HEK293T (cell line): ENCODE results near the gene ITPKB.

Experiments used
- ARNT ChIP-seq: fragments of 450-650 bp; IDR thresholded peaks from 2 replicates; pipeline ENCODE4 v1.6.1; 2017; ENCODE audit warnings: mild to moderate bottlenecking
- BHLHE40 ChIP-seq: fragments of 450-650 bp; IDR thresholded peaks from 2 replicates; pipeline ENCODE4 v1.6.1; 2016; ENCODE audit warnings: mild to moderate bottlenecking, moderate library complexity, borderline replicate concordance
- CTBP1 ChIP-seq: fragments of 450-650 bp; IDR thresholded peaks from 2 replicates; pipeline ENCODE4 v1.6.1; 2016; ENCODE audit warnings: borderline replicate concordance
- ELF4 ChIP-seq: fragments of 450-650 bp; IDR thresholded peaks from 2 replicates; pipeline ENCODE4 v1.6.1; 2017; ENCODE audit warnings: antibody characterized with exemption
- FOXA1 ChIP-seq: fragments of 450-650 bp; IDR thresholded peaks from 2 replicates; pipeline ENCODE4 v1.6.1; 2016; ENCODE audit warnings: mild to moderate bottlenecking
- FOXK2 ChIP-seq: fragments of 450-650 bp; IDR thresholded peaks from 2 replicates; pipeline ENCODE4 v1.6.1; 2016; ENCODE audit warnings: mild to moderate bottlenecking
- FOXM1 ChIP-seq: fragments of 450-650 bp; IDR thresholded peaks from 2 replicates; pipeline ENCODE4 v1.6.1; 2017; ENCODE audit warnings: mild to moderate bottlenecking, borderline replicate concordance
- HDGF ChIP-seq: fragments of 450-650 bp; IDR thresholded peaks from 2 replicates; pipeline ENCODE4 v1.6.1; 2017; ENCODE audit warnings: antibody characterized with exemption, borderline replicate concordance
- NFRKB ChIP-seq: fragments of 450-650 bp; IDR thresholded peaks from 2 replicates; pipeline ENCODE4 v1.6.1; 2016; ENCODE audit warnings: mild to moderate bottlenecking, moderate library complexity
- SP1 ChIP-seq: fragments of 450-650 bp; IDR thresholded peaks from 2 replicates; pipeline ENCODE4 v1.6.1; 2017
- SUZ12 ChIP-seq: fragments of 450-650 bp; IDR thresholded peaks from 2 replicates; pipeline ENCODE4 v1.6.1; 2016; ENCODE audit warnings: mild to moderate bottlenecking
- TARDBP ChIP-seq: fragments of 450-650 bp; IDR thresholded peaks from 2 replicates; pipeline ENCODE4 v1.6.1; 2016
- ZNF384 ChIP-seq: fragments of 450-650 bp; IDR thresholded peaks from 2 replicates; pipeline ENCODE4 v1.6.1; 2016
- TF ChIP-seq, protein P1 (sequence below): fragments of 450-650 bp; IDR thresholded peaks from 2 replicates; pipeline ENCODE4 v1.6.1; 2016

DNA sequence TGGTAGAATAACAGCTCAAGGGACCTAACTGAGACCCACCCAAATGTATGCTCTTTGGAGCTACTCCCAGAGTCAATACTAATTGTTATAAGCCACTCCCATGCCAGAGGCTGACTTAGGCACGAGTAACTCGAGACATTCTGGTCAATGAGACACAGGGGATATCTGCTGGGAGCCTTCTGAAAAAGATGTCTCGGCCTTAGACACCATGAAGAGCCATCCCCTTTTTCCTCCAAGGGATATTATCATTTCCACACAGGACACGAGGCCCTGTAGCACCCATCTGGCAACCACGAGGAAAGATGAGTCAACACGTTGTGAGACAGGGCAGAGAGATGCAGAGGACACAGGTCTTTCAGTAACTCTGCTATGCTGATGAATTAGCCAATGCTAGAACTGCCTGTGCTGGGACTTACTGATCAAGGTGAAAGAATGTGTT, 30.7 kb downstream of the ITPKB start:
- TF ChIP-seq TARDBP (no peak), CTBP1 (no peak), FOXK2 (no peak), ZNF384 (no peak), SP1 (no peak), HDGF (no peak), ARNT (no peak), BHLHE40 (no peak), ELF4 (no peak), FOXA1 (no peak), FOXM1 (no peak), NFRKB (no peak), SUZ12 (no peak)
- TF ChIP-seq, protein P1, sequence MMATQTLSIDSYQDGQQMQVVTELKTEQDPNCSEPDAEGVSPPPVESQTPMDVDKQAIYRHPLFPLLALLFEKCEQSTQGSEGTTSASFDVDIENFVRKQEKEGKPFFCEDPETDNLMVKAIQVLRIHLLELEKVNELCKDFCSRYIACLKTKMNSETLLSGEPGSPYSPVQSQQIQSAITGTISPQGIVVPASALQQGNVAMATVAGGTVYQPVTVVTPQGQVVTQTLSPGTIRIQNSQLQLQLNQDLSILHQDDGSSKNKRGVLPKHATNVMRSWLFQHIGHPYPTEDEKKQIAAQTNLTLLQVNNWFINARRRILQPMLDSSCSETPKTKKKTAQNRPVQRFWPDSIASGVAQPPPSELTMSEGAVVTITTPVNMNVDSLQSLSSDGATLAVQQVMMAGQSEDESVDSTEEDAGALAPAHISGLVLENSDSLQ = no peak
